GM23338 (cell line): ENCODE data around the gene XPR1. TPM values are rescaled to one million over a fixed set of nuclear protein-coding genes. Genes with fewer than 3 reads are reported as not detected.

Source experiments
- ATAC-seq: fragments of 200-7000 bp; cut with Tn5 transposase; 3 replicates; pipeline ENCODE4 v1.9.1; 2020
- DNase-seq: peaks from one replicate; pipeline ENCODE4 v3.0.0-alpha.2; 2015; ENCODE audit warnings: low spot score
- H2AFZ ChIP-seq: fragments of 200-600 bp; sonication (generic); 2 replicates; pipeline ENCODE4 v1.8.0; 2016; ENCODE audit warnings: antibody characterized with exemption, mild to moderate bottlenecking, moderate library complexity
- H3F3A ChIP-seq: fragments of 200-600 bp; sonication (generic); replicated peaks from 2 replicates; pipeline ENCODE4 v1.8.0; 2017; ENCODE audit warnings: antibody characterized with exemption, mixed run types, low read depth
- H3K27ac ChIP-seq: fragments of 200-600 bp; sonication (generic); 2 replicates; pipeline ENCODE4 v1.6.1; 2016; ENCODE audit warnings: low read depth
- H3K27me3 ChIP-seq: fragments of 200-600 bp; sonication (generic); 2 replicates; pipeline ENCODE4 v1.8.0; 2016; ENCODE audit warnings: mild to moderate bottlenecking, mixed run types, moderate library complexity; ENCODE audit not compliant: insufficient read depth
- H3K36me3 ChIP-seq: fragments of 200-600 bp; sonication (generic); 2 replicates; pipeline ENCODE4 v1.8.0; 2016; ENCODE audit warnings: mild to moderate bottlenecking; ENCODE audit not compliant: insufficient read depth
- H3K4me1 ChIP-seq: fragments of 200-600 bp; sonication (generic); 2 replicates; pipeline ENCODE4 v1.8.0; 2016; ENCODE audit warnings: mild to moderate bottlenecking, moderate library complexity; ENCODE audit not compliant: insufficient read depth
- H3K4me2 ChIP-seq: fragments of 200-600 bp; sonication (generic); 2 replicates; pipeline ENCODE4 v1.7.1; 2017; ENCODE audit warnings: mixed run types
- H3K4me3 ChIP-seq: fragments of 200-600 bp; sonication (generic); 2 replicates; pipeline ENCODE4 v1.6.1; 2016; ENCODE audit warnings: mixed run types
- H3K79me2 ChIP-seq: fragments of 200-600 bp; sonication (generic); replicated peaks from 2 replicates; pipeline ENCODE4 v1.8.0; 2017; ENCODE audit warnings: mild to moderate bottlenecking; ENCODE audit not compliant: insufficient read depth
- H3K9me2 ChIP-seq: fragments of 200-600 bp; sonication (generic); 2 replicates; pipeline ENCODE4 v1.8.0; 2017; ENCODE audit not compliant: insufficient read depth
- H4K20me1 ChIP-seq: fragments of 200-600 bp; sonication (generic); replicated peaks from 2 replicates; pipeline ENCODE4 v1.8.0; 2017; ENCODE audit warnings: mild to moderate bottlenecking; ENCODE audit not compliant: insufficient read depth
- H3K27ac Mint-ChIP-seq: 2 replicates; pipeline ENCODE4 v1.8.0; 2020; ENCODE audit warnings: inconsistent platforms, mild to moderate bottlenecking, moderate library complexity, mixed read lengths
- H3K27me3 Mint-ChIP-seq: 3 replicates; pipeline ENCODE4 v1.8.0; 2022; ENCODE audit warnings: low read depth, mild to moderate bottlenecking, moderate library complexity, mixed read lengths, inconsistent platforms; ENCODE audit not compliant: insufficient read depth, poor library complexity
- H3K36me3 Mint-ChIP-seq: 3 replicates; pipeline ENCODE4 v1.8.0; 2021; ENCODE audit warnings: low read depth, mild to moderate bottlenecking, inconsistent platforms, moderate library complexity, mixed read lengths
- H3K4me1 Mint-ChIP-seq: 3 replicates; pipeline ENCODE4 v1.8.0; 2020; ENCODE audit warnings: mild to moderate bottlenecking, inconsistent platforms, mixed read lengths
- H3K4me3 Mint-ChIP-seq: 3 replicates; pipeline ENCODE4 v1.8.0; 2021; ENCODE audit warnings: moderate library complexity, mild to moderate bottlenecking, inconsistent platforms, mixed read lengths
- H3K9me3 Mint-ChIP-seq: 3 replicates; pipeline ENCODE4 v1.8.0; 2020; ENCODE audit warnings: moderate library complexity, mild to moderate bottlenecking, inconsistent platforms, mixed read lengths
- CREB1 ChIP-seq: fragments of 250-450 bp; sonication (Bioruptor Pico); IDR thresholded peaks from 2 replicates; pipeline ENCODE4 v1.5.0; 2020; ENCODE audit warnings: low read depth, mild to moderate bottlenecking, moderate library complexity
- CTCF ChIP-seq, 2 experiments: fragments of 200-600 bp in 1 of 2; sonication (generic) in 1 of 2; conservative IDR thresholded peaks; 2 replicates each; pipeline versions ENCODE4 v1.5.1 to v1.6.1; 2016 to 2017; ENCODE audit warnings: antibody characterized with exemption in 2 of 2, low read depth in 2 of 2, mild to moderate bottlenecking in 2 of 2, moderate library complexity in 1 of 2
- EZH2 ChIP-seq: fragments of 200-600 bp; sonication (generic); IDR thresholded peaks from one replicate; pipeline ENCODE4 v1.8.0; 2017; ENCODE audit warnings: antibody characterized with exemption, mild to moderate bottlenecking, low read depth; ENCODE audit not compliant: unreplicated experiment
- EZH2phosphoT487 ChIP-seq: fragments of 200-600 bp; sonication (generic); IDR thresholded peaks from one replicate; pipeline ENCODE4 v1.8.1; 2018; ENCODE audit warnings: antibody characterized with exemption; ENCODE audit not compliant: unreplicated experiment
- JUNB ChIP-seq: IDR thresholded peaks from one replicate; pipeline ENCODE4 v1.6.1; 2016; ENCODE audit warnings: antibody characterized with exemption; ENCODE audit not compliant: unreplicated experiment
- NANOG ChIP-seq: IDR thresholded peaks from 2 replicates; pipeline ENCODE4 v1.6.1; 2016; ENCODE audit warnings: antibody characterized with exemption, borderline replicate concordance
- POLR2AphosphoS5 ChIP-seq: IDR thresholded peaks from 2 replicates; pipeline ENCODE4 v1.6.1; 2016; ENCODE audit warnings: antibody characterized with exemption, low read depth
- REST ChIP-seq: IDR thresholded peaks from one replicate; pipeline ENCODE4 v1.6.1; 2018; ENCODE audit warnings: antibody characterized with exemption; ENCODE audit not compliant: unreplicated experiment
- STAT1 ChIP-seq: IDR thresholded peaks from one replicate; pipeline ENCODE4 v1.6.1; 2016; ENCODE audit warnings: antibody characterized with exemption; ENCODE audit not compliant: unreplicated experiment
- ZNF114 ChIP-seq: fragments of 250-450 bp; sonication (Bioruptor Pico); IDR thresholded peaks from 2 replicates; pipeline ENCODE4 v1.5.0; 2020; ENCODE audit warnings: mild to moderate bottlenecking, moderate library complexity
- ZNF331 ChIP-seq: fragments of 250-450 bp; sonication (Bioruptor Pico); IDR thresholded peaks from 2 replicates; pipeline ENCODE4 v1.5.0; 2020; ENCODE audit warnings: low read depth, mild to moderate bottlenecking, moderate library complexity
- ZNF462 ChIP-seq: fragments of 250-450 bp; sonication (Bioruptor Pico); IDR thresholded peaks from 2 replicates; pipeline ENCODE4 v1.5.0; 2020; ENCODE audit warnings: mild to moderate bottlenecking, moderate library complexity
- long read RNA-seq: library from polyadenylated mRNA; unstranded; transcript quantifications from one replicate; pipeline ENCODE4 v2.0.0, GENCODE V29; 2020; ENCODE audit not compliant: unreplicated experiment
- polyA plus RNA-seq: library from polyadenylated mRNA; unstranded; fragments of >200 nt; fragmentation: Nextera tagmentation; extraction: Ambion mirVana; gene quantifications from 2 replicates; pipeline ENCODE4 v1.2.1, GENCODE V29; 2016
- total RNA-seq: library from RNA; depleted of rRNA; stranded (reverse); fragments of >200 nt; shearing (Covaris generic); gene quantifications from 2 replicates; pipeline ENCODE4 v1.2.3, GENCODE V29; 2014; rRNA removed
- TF ChIP-seq, protein P1 (sequence below): IDR thresholded peaks from 2 replicates; pipeline ENCODE4 v1.6.1; 2016; ENCODE audit warnings: antibody characterized with exemption

The XPR1 gene
- total RNA-seq (34.0 and 38.1 TPM in 2 replicates), polyA plus RNA-seq (7.3 and 9.3 TPM in 2 replicates)
- long read RNA-seq, partial matches to known transcripts = 0 of 3 reads
- long read RNA-seq, other reads (novel, unspliced or antisense) = 3 of 3 reads

GRCh38 chr1:180631766-180632325 is at the start of gene XPR1:
Gene XPR1, plus strand, starts transcription at chr1:180632022. Its CDS starts 180 bp downstream, at chr1:180632202.
- no peaks in the 10 kb centered on the region for H3F3A ChIP-seq
- Mint-ChIP-seq H3K9me3 (no peaks in the 10 kb centered on the region), H3K36me3 (no peaks in the 10 kb centered on the region), H3K4me3 (peak within 1 kb of the TSS; percentile 39; the same call in 1 of the 3 replicates), H3K4me1 (peaks cover 6% of the 10 kb centered on the region), H3K27me3 (no peaks in the 10 kb centered on the region), H3K27ac (peak within 1 kb of the TSS; percentile 68; the same call in 1 of the 2 replicates)
- H3K9me2 ChIP-seq = no peaks in the 10 kb centered on the region
- peak within 1 kb of the TSS; percentile 87 for H3K27ac ChIP-seq
- H3K4me3 ChIP-seq = peak within 1 kb of the TSS; percentile 79
- H3K4me1 ChIP-seq = peaks cover 21% of the 10 kb centered on the region
- peak within 1 kb of the TSS; percentile 53; the same call in 1 of the 2 replicates for H2AFZ ChIP-seq
- ATAC-seq = peak; percentile 94
- H3K79me2 ChIP-seq = peaks cover 44% of the 10 kb centered on the region
- H3K36me3 ChIP-seq = no peaks in the 10 kb centered on the region
- DNase-seq = peak; percentile 99
- TF ChIP-seq POLR2AphosphoS5 (peak; percentile 78), CREB1 (CRISPR knock-in tag) (peak; percentile 65; the same call in 1 of the 2 replicates), ZNF114 (CRISPR knock-in tag) (no peak), REST (no peak), CTCF (conservative IDR thresholded peaks at IDR 0.05; ENCODE audit: low read depth in 2 of 2) (peak; percentile 7 to 8; a peak in 1 of 4 replicates), ZNF331 (CRISPR knock-in tag) (no peak), NANOG (no peak), STAT1 (no peak), EZH2phosphoT487 (no peak), ZNF462 (no peak), JUNB (no peak), EZH2 (no peak)
- TF ChIP-seq, protein P1, sequence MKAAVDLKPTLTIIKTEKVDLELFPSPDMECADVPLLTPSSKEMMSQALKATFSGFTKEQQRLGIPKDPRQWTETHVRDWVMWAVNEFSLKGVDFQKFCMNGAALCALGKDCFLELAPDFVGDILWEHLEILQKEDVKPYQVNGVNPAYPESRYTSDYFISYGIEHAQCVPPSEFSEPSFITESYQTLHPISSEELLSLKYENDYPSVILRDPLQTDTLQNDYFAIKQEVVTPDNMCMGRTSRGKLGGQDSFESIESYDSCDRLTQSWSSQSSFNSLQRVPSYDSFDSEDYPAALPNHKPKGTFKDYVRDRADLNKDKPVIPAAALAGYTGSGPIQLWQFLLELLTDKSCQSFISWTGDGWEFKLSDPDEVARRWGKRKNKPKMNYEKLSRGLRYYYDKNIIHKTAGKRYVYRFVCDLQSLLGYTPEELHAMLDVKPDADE = no peak
- H3K4me2 ChIP-seq = peak within 1 kb of the TSS; percentile 84
- no peaks in the 10 kb centered on the region for H3K27me3 ChIP-seq
- peaks cover 15% of the 10 kb centered on the region for H4K20me1 ChIP-seq
